Measurements from ENCODE around the gene PRKCZ. TPM values are rescaled to one million over a fixed set of nuclear protein-coding genes. Genes with fewer than 3 reads are reported as not detected.

Gene PRKCZ
- total RNA-seq, 1 donor: 4.6 TPM

GRCh38 chr1:2032737-2033136 lies 17.5 kb upstream of the PRKCZ start:
- Histone ChIP-seq H3K27me3 (ENCODE audit: insufficient read depth, low read length) (no peaks in the 10 kb centered on the region), H3K4me1 (ENCODE audit: insufficient read depth, low read length) (no peaks in the 10 kb centered on the region), H3K9me3 (ENCODE audit: low read depth, low read length) (no peaks in the 10 kb centered on the region), H3K4me3 (ENCODE audit: low read length) (no peak overlapping the region)

GRCh38 chr1:2033165-2033564 lies 17.0 kb upstream of the PRKCZ start:
- Histone ChIP-seq H3K9me3 (ENCODE audit: low read depth, low read length) (no peaks in the 10 kb centered on the region), H3K4me1 (ENCODE audit: insufficient read depth, low read length) (no peaks in the 10 kb centered on the region), H3K4me3 (ENCODE audit: low read length) (no peak overlapping the region), H3K27me3 (ENCODE audit: insufficient read depth, low read length) (no peaks in the 10 kb centered on the region)

DNA sequence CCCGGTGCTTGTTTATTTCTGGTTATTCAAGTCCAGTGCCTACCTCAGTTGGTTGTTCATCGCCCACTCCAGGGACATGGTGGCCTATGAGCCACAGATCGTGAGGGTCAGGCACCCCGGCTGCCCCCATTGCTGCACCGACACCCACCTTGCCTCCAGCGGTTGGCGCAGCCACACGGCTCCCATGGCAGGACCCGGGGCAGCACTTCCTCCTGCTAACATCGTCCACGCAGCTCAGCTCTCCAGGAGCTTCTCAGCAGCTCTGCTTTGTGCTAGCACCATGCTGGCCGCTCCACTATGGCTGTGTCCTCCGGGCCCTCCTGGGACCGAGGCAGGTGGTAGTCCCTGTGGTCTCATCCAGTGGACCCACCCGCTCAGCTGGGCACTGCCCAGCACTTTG lies 13.9 kb upstream of the PRKCZ start:
- Histone ChIP-seq H3K9me3 (ENCODE audit: low read depth, low read length) (no peaks in the 10 kb centered on the region), H3K4me1 (ENCODE audit: insufficient read depth, low read length) (no peaks in the 10 kb centered on the region), H3K27me3 (ENCODE audit: insufficient read depth, low read length) (no peaks in the 10 kb centered on the region), H3K4me3 (ENCODE audit: low read length) (no peak overlapping the region)

DNA sequence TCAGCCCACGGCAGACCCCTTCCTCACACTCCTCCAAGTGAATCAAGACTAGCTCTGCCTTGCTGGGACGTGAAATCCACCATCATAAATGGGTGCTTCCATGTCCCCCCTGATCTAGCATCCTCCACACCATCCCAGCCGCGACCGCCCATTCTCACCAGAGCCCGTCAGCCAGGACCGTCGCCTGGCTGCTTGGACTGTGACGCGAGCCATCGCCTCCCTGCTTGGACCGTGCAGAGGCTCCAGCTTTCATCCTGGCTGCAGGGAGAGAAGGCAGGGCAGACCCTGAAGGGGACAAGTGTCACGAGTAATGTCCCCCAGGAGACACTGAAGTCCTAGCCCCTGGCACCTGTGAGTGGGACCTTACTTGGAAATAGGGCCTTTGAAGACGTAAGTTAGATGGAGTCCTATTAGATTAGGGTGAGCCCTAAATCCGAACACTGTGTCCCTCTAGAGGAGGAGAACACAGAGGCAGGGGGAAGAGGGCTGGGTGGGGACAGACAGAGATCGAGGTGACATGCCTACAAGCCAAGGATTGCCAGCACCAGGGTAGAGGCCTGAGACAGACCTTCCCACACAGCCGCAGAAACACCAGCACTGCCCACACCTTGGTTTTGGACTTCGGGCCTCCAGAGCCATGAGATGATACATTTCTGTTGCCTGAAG lies 12.8 kb upstream of the PRKCZ start:
- Histone ChIP-seq H3K4me1 (ENCODE audit: insufficient read depth, low read length) (no peaks in the 10 kb centered on the region), H3K4me3 (ENCODE audit: low read length) (no peak overlapping the region), H3K9me3 (ENCODE audit: low read depth, low read length) (no peaks in the 10 kb centered on the region), H3K27me3 (ENCODE audit: insufficient read depth, low read length) (no peaks in the 10 kb centered on the region)

GRCh38 chr1:2038229-2038628 lies 12.0 kb upstream of the PRKCZ start:
- no peaks in the 10 kb centered on the region for H3K9me3 ChIP-seq (ENCODE audit: low read depth, low read length)
- H3K4me3 ChIP-seq (ENCODE audit: low read length): no peak overlapping the region
- no peaks in the 10 kb centered on the region for H3K27me3 ChIP-seq (ENCODE audit: insufficient read depth, low read length)
- no peaks in the 10 kb centered on the region for H3K4me1 ChIP-seq (ENCODE audit: insufficient read depth, low read length)

DNA sequence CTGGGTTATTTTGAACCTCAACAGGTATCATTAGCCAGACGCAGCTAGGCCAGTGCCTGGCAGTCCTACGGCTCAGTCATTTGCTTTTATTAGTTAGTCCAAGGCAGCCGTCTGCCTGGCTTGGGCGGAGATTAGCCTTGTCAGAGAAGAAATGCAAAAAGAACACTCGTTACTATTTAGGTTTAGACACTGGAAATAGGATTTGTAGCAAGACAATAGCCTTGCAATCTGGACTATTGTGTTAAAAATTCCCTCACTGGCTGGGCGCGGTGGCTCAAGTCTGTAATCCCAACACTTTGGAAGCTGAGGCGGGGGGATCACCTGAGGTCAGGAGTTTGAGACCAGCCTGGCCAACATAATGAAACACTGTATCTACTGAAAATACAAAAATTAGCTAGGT lies 11.0 kb upstream of the PRKCZ start:
- Histone ChIP-seq H3K4me1 (ENCODE audit: insufficient read depth, low read length) (no peaks in the 10 kb centered on the region), H3K27me3 (ENCODE audit: insufficient read depth, low read length) (no peaks in the 10 kb centered on the region), H3K9me3 (ENCODE audit: low read depth, low read length) (no peaks in the 10 kb centered on the region), H3K4me3 (ENCODE audit: low read length) (no peak overlapping the region)

GRCh38 chr1:2041305-2041704 lies 8.9 kb upstream of the PRKCZ start:
- H3K9me3 ChIP-seq (ENCODE audit: low read depth, low read length): no peaks in the 10 kb centered on the region
- H3K4me1 ChIP-seq (ENCODE audit: insufficient read depth, low read length): peaks cover 8% of the 10 kb centered on the region
- H3K27me3 ChIP-seq (ENCODE audit: insufficient read depth, low read length): peaks cover 3% of the 10 kb centered on the region
- no peak overlapping the region for H3K4me3 ChIP-seq (ENCODE audit: low read length)

DNA sequence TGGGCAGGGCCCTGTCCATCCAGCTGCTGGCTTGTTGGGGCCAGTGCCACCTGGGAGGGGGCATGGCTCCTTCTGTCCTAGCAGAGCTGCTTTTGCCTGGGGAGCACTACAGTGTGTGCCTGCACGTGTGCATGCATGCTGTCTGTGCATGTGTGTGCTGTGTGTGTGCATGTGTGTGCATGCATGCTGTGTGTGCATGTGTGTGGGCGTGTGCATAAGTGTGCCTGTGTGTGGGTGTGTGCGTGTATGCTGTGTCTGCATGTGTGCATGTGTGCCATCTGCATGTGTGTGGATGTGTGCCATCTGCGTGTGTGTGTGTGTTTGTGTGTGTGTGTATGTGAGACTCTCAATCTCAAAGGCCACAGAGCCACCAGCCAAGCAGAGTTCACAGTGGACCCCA lies 8.3 kb upstream of the PRKCZ start:
- Histone ChIP-seq H3K27me3 (ENCODE audit: insufficient read depth, low read length) (peaks cover 4% of the 10 kb centered on the region), H3K4me1 (ENCODE audit: insufficient read depth, low read length) (peaks cover 8% of the 10 kb centered on the region), H3K4me3 (ENCODE audit: low read length) (no peak overlapping the region), H3K9me3 (ENCODE audit: low read depth, low read length) (no peaks in the 10 kb centered on the region)

- Histone ChIP-seq H3K9me3 (ENCODE audit: low read depth, low read length) (no peaks in the 10 kb centered on the region), H3K27me3 (ENCODE audit: insufficient read depth, low read length) (peaks cover 13% of the 10 kb centered on the region), H3K4me3 (ENCODE audit: low read length) (no peak overlapping the region), H3K4me1 (ENCODE audit: insufficient read depth, low read length) (peaks cover 8% of the 10 kb centered on the region)
Observed at GRCh38 chr1:2042830-2043773, 7.1 kb upstream of the PRKCZ start.

GRCh38 chr1:2043886-2044285 lies 6.3 kb upstream of the PRKCZ start:
- Histone ChIP-seq H3K27me3 (ENCODE audit: insufficient read depth, low read length) (peaks cover 15% of the 10 kb centered on the region), H3K9me3 (ENCODE audit: low read depth, low read length) (no peaks in the 10 kb centered on the region), H3K4me1 (ENCODE audit: insufficient read depth, low read length) (peaks cover 8% of the 10 kb centered on the region), H3K4me3 (ENCODE audit: low read length) (no peak overlapping the region)

- peaks cover 23% of the 10 kb centered on the region for H3K27me3 ChIP-seq (ENCODE audit: insufficient read depth, low read length)
- H3K9me3 ChIP-seq (ENCODE audit: low read depth, low read length): no peaks in the 10 kb centered on the region
- peaks cover 15% of the 10 kb centered on the region for H3K4me1 ChIP-seq (ENCODE audit: insufficient read depth, low read length)
- no peak overlapping the region for H3K4me3 ChIP-seq (ENCODE audit: low read length)
Observed at GRCh38 chr1:2044510-2045319, 5.5 kb upstream of the PRKCZ start.

DNA sequence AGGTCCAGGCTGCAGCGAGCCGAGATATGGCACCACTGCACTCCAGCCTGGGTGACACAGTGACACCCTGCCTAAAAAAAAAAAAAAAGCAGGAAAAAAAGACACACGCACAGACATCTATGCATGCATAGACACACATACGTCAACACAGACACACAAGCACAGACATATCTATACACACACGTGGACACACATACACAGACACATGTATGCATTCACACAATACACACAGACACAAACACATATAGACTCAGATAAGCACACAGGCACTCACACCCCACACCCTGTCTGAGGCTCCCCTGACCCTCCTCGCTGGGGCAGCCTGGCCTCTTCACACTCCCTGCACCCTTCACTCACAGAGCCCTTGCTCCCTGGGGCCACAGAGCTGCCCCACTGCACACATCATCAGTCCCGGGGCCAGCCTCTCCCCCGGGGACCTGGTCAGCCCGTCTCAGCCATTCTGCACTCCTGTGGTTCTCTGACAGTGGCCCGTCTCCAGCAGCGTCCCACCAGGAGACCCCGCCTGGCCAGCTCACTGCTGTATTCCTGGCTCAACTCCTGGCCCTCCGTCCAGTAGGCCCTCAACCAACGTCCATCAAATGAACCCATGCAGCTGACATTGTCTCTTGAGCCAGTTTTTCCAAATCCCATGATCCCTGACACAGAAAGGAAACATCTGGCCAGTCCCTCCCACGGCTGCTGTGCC lies 4.6 kb upstream of the PRKCZ start:
- H3K27me3 ChIP-seq (ENCODE audit: insufficient read depth, low read length): peaks cover 24% of the 10 kb centered on the region
- H3K4me3 ChIP-seq (ENCODE audit: low read length): no peak overlapping the region
- peaks cover 17% of the 10 kb centered on the region for H3K4me1 ChIP-seq (ENCODE audit: insufficient read depth, low read length)
- no peaks in the 10 kb centered on the region for H3K9me3 ChIP-seq (ENCODE audit: low read depth, low read length)

GRCh38 chr1:2046174-2046917 lies 3.9 kb upstream of the PRKCZ start:
- Histone ChIP-seq H3K9me3 (ENCODE audit: low read depth, low read length) (no peaks in the 10 kb centered on the region), H3K27me3 (ENCODE audit: insufficient read depth, low read length) (peaks cover 24% of the 10 kb centered on the region), H3K4me3 (ENCODE audit: low read length) (no peak overlapping the region), H3K4me1 (ENCODE audit: insufficient read depth, low read length) (peaks cover 20% of the 10 kb centered on the region)

Measured in mononuclear cell (primary cell).